Liver (tissue), 9 donors: ENCODE results near the gene CFAP221. TPM values are rescaled to one million over a fixed set of nuclear protein-coding genes. Genes with fewer than 3 reads are reported as not detected.

ENCODE experiments used
- DNase-seq: peaks from one replicate; pipeline ENCODE4 v3.0.0-alpha.2; 2017; ENCODE audit warnings: low spot score
- H3K27ac ChIP-seq, 2 donors: one replicate each; pipeline ENCODE4 v1.7.0; 2013; ENCODE audit warnings: inconsistent platforms in 2 of 2, low read length in 2 of 2, control low read depth in 1 of 2, low read depth in 1 of 2, mild to moderate bottlenecking in 1 of 2
- H3K27me3 ChIP-seq, 4 donors: one replicate each; pipeline versions ENCODE4 v1.6.1 to v1.7.0; 2013; ENCODE audit warnings: low read length in 3 of 4, inconsistent platforms in 1 of 4, mild to moderate bottlenecking in 1 of 4, moderate library complexity in 1 of 4; ENCODE audit not compliant: control insufficient read depth in 4 of 4, insufficient read depth in 4 of 4
- H3K36me3 ChIP-seq, 4 donors: one replicate each; pipeline versions ENCODE4 v1.6.1 to v1.7.0; 2013; ENCODE audit warnings: low read length in 3 of 4, mild to moderate bottlenecking in 3 of 4, low read depth in 1 of 4, moderate library complexity in 1 of 4; ENCODE audit not compliant: control insufficient read depth in 4 of 4, insufficient read depth in 3 of 4
- H3K4me1 ChIP-seq, 4 donors: one replicate each; pipeline versions ENCODE4 v1.6.1 to v1.7.0; 2013; ENCODE audit warnings: low read length in 3 of 4, mild to moderate bottlenecking in 3 of 4, moderate library complexity in 1 of 4; ENCODE audit not compliant: control insufficient read depth in 4 of 4, insufficient read depth in 4 of 4
- H3K4me3 ChIP-seq, 3 donors: one replicate each; pipeline versions ENCODE4 v1.6.1 to v1.7.0; 2013; ENCODE audit warnings: low read length in 3 of 3, control low read depth in 1 of 3, low read depth in 1 of 3, mild to moderate bottlenecking in 1 of 3
- H3K9ac ChIP-seq, 2 donors: one replicate each; pipeline ENCODE4 v1.7.0; 2013; ENCODE audit warnings: low read length in 2 of 2, mild to moderate bottlenecking in 2 of 2, moderate library complexity in 2 of 2, control low read depth in 1 of 2, low read depth in 1 of 2
- H3K9me3 ChIP-seq, 4 donors: one replicate each; pipeline versions ENCODE4 v1.6.1 to v1.7.0; 2013; ENCODE audit warnings: low read length in 3 of 4; ENCODE audit not compliant: control insufficient read depth in 4 of 4
- ATF3 ChIP-seq: IDR thresholded peaks from 2 replicates; pipeline ENCODE4 v1.6.1; 2016; ENCODE audit warnings: antibody characterized with exemption
- CTCF ChIP-seq: fragments of 150-350 bp; IDR thresholded peaks from 2 replicates; pipeline ENCODE4 v1.5.1; 2017; ENCODE audit warnings: improper control_type of control experiment, low read depth, low read length; ENCODE audit not compliant: missing input control
- EGR1 ChIP-seq, 2 donors: IDR thresholded peaks; 2 replicates each; pipeline ENCODE4 v1.6.1; 2016 to 2018; ENCODE audit warnings: antibody characterized with exemption in 2 of 2, low read depth in 2 of 2
- FOXA2 ChIP-seq: IDR thresholded peaks from 2 replicates; pipeline ENCODE4 v1.6.1; 2016; ENCODE audit warnings: antibody characterized with exemption
- GABPA ChIP-seq, 2 donors: IDR thresholded peaks in 1 of 2; conservative IDR thresholded peaks in 1 of 2; 2 replicates each; pipeline ENCODE4 v1.6.1; 2016; ENCODE audit warnings: antibody characterized with exemption in 2 of 2, mild to moderate bottlenecking in 1 of 2, moderate library complexity in 1 of 2
- HNF4A ChIP-seq, 2 donors: conservative IDR thresholded peaks; 2 replicates each; pipeline ENCODE4 v1.6.1; 2016; ENCODE audit warnings: antibody characterized with exemption in 2 of 2, mild to moderate bottlenecking in 2 of 2
- JUND ChIP-seq, 2 donors: IDR thresholded peaks; 2 replicates each; pipeline ENCODE4 v1.6.1; 2016; ENCODE audit warnings: antibody characterized with exemption in 2 of 2
- MAX ChIP-seq: IDR thresholded peaks from 2 replicates; pipeline ENCODE4 v1.6.1; 2016; ENCODE audit warnings: antibody characterized with exemption
- NR2F2 ChIP-seq: IDR thresholded peaks from 2 replicates; pipeline ENCODE4 v1.6.1; 2016; ENCODE audit warnings: antibody characterized with exemption
- RAD21 ChIP-seq, 2 donors: IDR thresholded peaks; 2 replicates each; pipeline ENCODE4 v1.6.1; 2016; ENCODE audit warnings: antibody characterized with exemption in 2 of 2, mild to moderate bottlenecking in 2 of 2
- RXRA ChIP-seq, 2 donors: IDR thresholded peaks; 2 replicates each; pipeline ENCODE4 v1.6.1; 2017 to 2018; ENCODE audit warnings: antibody characterized with exemption in 2 of 2, mild to moderate bottlenecking in 1 of 2
- SP1 ChIP-seq: IDR thresholded peaks from 2 replicates; pipeline ENCODE4 v1.6.1; 2018; ENCODE audit warnings: antibody characterized with exemption, mild to moderate bottlenecking
- TAF1 ChIP-seq: conservative IDR thresholded peaks from 2 replicates; pipeline ENCODE4 v1.6.1; 2016; ENCODE audit warnings: antibody characterized with exemption, mild to moderate bottlenecking
- YY1 ChIP-seq: IDR thresholded peaks from 2 replicates; pipeline ENCODE4 v1.6.1; 2016; ENCODE audit warnings: antibody characterized with exemption, mild to moderate bottlenecking
- ZBTB33 ChIP-seq: IDR thresholded peaks from 2 replicates; pipeline ENCODE4 v1.6.1; 2016; ENCODE audit warnings: antibody characterized with exemption
- WGBS: extraction: QIAGEN DNeasy Blood & Tissue Kit; methylation state at CpG from one replicate; pipeline ENCODE4 v1.1.7; 2013; 5-methylcytosine and 5-hydroxymethylcytosine counted together
- polyA plus RNA-seq, 2 donors: library from polyadenylated mRNA; stranded (reverse) in 1 of 2; unstranded in 1 of 2; fragments of 200-250 nt in 1 of 2; fragments of >200 nt in 1 of 2; fragmentation: Nextera tagmentation in 1 of 2; extraction: Ambion mirVana in 1 of 2; gene quantifications; one replicate each; pipeline versions ENCODE4 v1.2.1 to v1.2.3, GENCODE V29; 2013 to 2015
- total RNA-seq, 2 donors: library from RNA; depleted of rRNA; stranded (reverse); fragments of >200 nt; gene quantifications; one replicate each; pipeline ENCODE4 v1.2.3, GENCODE V29; 2014
- donor health status: healthy.
- donor health status: healthy.
- donor health status: healthy.
- donor health status: healthy.
- donor health status: healthy.

CFAP221 gene
- total and polyA plus RNA-seq, 4 donors, result 0.23 to 3.1 (median 1.2) TPM

- no peak for DNase-seq
- Histone ChIP-seq H3K27me3 (no peaks in the 10 kb centered on the region), H3K4me1 (peaks cover 0 to 2% (median 1%) of the 10 kb centered on the region in 4 donors), H3K4me3 (no peak overlapping the region), H3K9ac (no peak overlapping the region), H3K36me3 (no peaks in the 10 kb centered on the region), H3K27ac (no peak overlapping the region), H3K9me3 (no peaks in the 10 kb centered on the region)
- no peak for TF ChIP-seq NR2F2
- TF ChIP-seq MAX, result no peak
- TF ChIP-seq ZBTB33, result no peak
- TF ChIP-seq ATF3, result no peak
- TF ChIP-seq RXRA (IDR thresholded peaks at IDR 0.05), result no peak
- no peak for TF ChIP-seq TAF1
- TF ChIP-seq HNF4A (conservative IDR thresholded peaks at IDR 0.05), result no peak
- no peak for TF ChIP-seq YY1
- no peak for TF ChIP-seq JUND (IDR thresholded peaks at IDR 0.05)
- TF ChIP-seq CTCF, result no peak
- WGBS, result 94% methylated on average over 4 of the region's 4 CpGs
These were observed 156.6 kb downstream of the CFAP221 start for GRCh38 chr2:119700866-119701265.

- DNase-seq, result no peak
- H3K27ac ChIP-seq, result no peak overlapping the region
- H3K27me3 ChIP-seq, result no peaks in the 10 kb centered on the region
- no peaks in the 10 kb centered on the region for H3K9me3 ChIP-seq
- H3K4me1 ChIP-seq, result peaks cover 0 to 2% (median 1%) of the 10 kb centered on the region in 4 donors
- H3K4me3 ChIP-seq, result no peak overlapping the region
- no peak overlapping the region for H3K9ac ChIP-seq
- H3K36me3 ChIP-seq, result no peaks in the 10 kb centered on the region
- no peak for TF ChIP-seq NR2F2
- no peak for TF ChIP-seq YY1
- no peak for TF ChIP-seq ATF3
- WGBS, result 73% methylated on average over 12 of the region's 12 CpGs
These were observed 157.1 kb downstream of the CFAP221 start for GRCh38 chr2:119701352-119701751.

- Histone ChIP-seq H3K9ac (no peak overlapping the region), H3K27me3 (no peaks in the 10 kb centered on the region), H3K9me3 (no peaks in the 10 kb centered on the region), H3K4me1 (peaks cover 0 to 2% (median 1%) of the 10 kb centered on the region in 4 donors), H3K4me3 (no peak overlapping the region), H3K36me3 (no peaks in the 10 kb centered on the region), H3K27ac (no peak overlapping the region)
- WGBS, result 89% methylated on average over 2 of the region's 2 CpGs
- no peak for DNase-seq
- TF ChIP-seq YY1 (no peak), EGR1 (IDR thresholded peaks at IDR 0.05; ENCODE audit: low read depth in 2 of 2) (no peak), FOXA2 (no peak), CTCF (no peak), RXRA (IDR thresholded peaks at IDR 0.05) (no peak), TAF1 (no peak), HNF4A (conservative IDR thresholded peaks at IDR 0.05) (no peak), GABPA (IDR thresholded peaks at IDR 0.05 in 1 of 2, conservative IDR thresholded peaks at IDR 0.05 in 1 of 2) (no peak), NR2F2 (no peak), JUND (IDR thresholded peaks at IDR 0.05) (no peak), SP1 (no peak), RAD21 (IDR thresholded peaks at IDR 0.05) (no peak)
These were observed 158.1 kb downstream of the CFAP221 start for GRCh38 chr2:119702203-119702917.
